HG02623 (cell line): ENCODE data around the gene MRAP.

ENCODE experiments used
- ATAC-seq: cut with Tn5 transposase; IDR thresholded peaks from one replicate; pipeline ENCODE4 v1.9.1; 2021; ENCODE audit warnings: moderate library complexity; ENCODE audit not compliant: unreplicated experiment

Gene MRAP

GRCh38 chr21:32347351-32347750 lies 48.7 kb downstream of the MRAP start:
- ATAC-seq, result no peak

GRCh38 chr21:32347977-32348376 lies 49.3 kb downstream of the MRAP start:
- ATAC-seq, result no peak

- no peak for ATAC-seq
Observed at GRCh38 chr21:32348604-32349332, 50.1 kb downstream of the MRAP start.

GRCh38 chr21:32349333-32349944 lies 50.8 kb downstream of the MRAP start:
- ATAC-seq, result no peak

GRCh38 chr21:32350211-32350980 lies 51.7 kb downstream of the MRAP start:
- no peak for ATAC-seq

- no peak for ATAC-seq
Observed at GRCh38 chr21:32350981-32351380, 52.3 kb downstream of the MRAP start.

- no peak for ATAC-seq
Observed at GRCh38 chr21:32351428-32351827, 52.8 kb downstream of the MRAP start.

- no peak for ATAC-seq
Observed at GRCh38 chr21:32352526-32352925, 53.9 kb downstream of the MRAP start.

- no peak for ATAC-seq
Observed at GRCh38 chr21:32353002-32353711, 54.5 kb downstream of the MRAP start.

GRCh38 chr21:32356874-32357395 lies 58.3 kb downstream of the MRAP start:
- ATAC-seq, result no peak

- ATAC-seq, result no peak
Observed at GRCh38 chr21:32359719-32360260, 61.1 kb downstream of the MRAP start.

- no peak for ATAC-seq
Observed at GRCh38 chr21:32360401-32360975, 61.8 kb downstream of the MRAP start.
